Measurements from ENCODE around the gene EPM2AIP1.
"Not testable (repeated sequence)": the region's sequence is repeated elsewhere in the genome, so short reads cannot be mapped to it uniquely, and the experiment has no call there.

EPM2AIP1 gene

GRCh38 chr3:36992806-36993325, at the start of gene EPM2AIP1:
TSS of gene EPM2AIP1 (minus strand) at chr3:36993131. CDS start at chr3:36993077, 54 bp downstream.
- no peak for DNase-seq

DNA sequence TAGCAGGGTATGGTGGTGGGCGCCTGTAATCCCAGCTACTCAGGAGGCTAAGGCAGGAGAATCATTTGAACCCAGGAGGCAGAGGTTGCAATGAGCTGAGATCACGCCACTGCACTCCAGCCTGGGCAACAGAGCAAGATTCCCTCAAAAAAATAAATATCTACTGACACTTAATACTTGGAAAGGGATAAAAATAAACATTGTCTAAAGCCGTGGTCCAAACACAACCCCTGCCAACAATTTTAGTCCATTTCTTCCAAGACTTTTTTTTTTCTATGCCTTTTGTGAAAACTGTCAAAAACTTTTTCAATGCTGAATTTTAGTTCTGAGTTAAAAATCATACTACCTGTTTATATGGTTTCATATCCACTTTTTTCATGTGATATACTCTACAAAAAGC, 49.8 kb upstream of the EPM2AIP1 start:
- DNase-seq, result not testable (repeated sequence)

DNA sequence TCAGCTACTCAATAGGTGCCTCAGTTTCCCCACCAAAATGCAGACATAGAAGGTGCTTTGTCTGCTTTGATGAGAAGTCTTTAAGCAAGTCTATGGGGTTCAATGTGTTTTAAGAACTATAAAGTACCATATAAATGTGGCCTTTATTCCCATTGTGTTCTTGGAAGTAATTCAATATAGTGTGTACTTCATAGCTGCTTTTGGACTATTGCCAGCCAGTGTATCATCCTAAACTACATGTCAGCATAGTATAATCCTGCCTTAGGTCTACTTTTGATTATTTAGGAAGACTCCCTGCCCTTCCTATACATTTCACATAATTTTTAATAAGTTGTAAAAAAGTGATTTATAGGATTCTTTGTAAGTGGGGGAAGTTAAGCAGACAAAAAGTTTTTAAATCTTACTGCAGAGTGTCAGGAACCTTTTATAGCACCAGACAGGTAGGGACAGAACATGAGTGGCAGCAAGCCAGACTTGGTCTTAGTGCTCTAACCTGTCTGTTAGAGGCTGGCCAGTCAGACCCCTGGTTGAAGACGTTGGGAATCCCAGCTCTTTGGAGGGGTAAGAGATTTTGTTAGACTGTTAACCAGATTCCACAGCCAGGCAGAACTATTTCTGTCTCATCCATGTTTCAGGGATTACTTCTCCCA, 48.7 kb upstream of the EPM2AIP1 start:
- no peak for DNase-seq

GRCh38 chr3:37040231-37040630, 47.3 kb upstream of the EPM2AIP1 start:
- no peak for DNase-seq

DNA sequence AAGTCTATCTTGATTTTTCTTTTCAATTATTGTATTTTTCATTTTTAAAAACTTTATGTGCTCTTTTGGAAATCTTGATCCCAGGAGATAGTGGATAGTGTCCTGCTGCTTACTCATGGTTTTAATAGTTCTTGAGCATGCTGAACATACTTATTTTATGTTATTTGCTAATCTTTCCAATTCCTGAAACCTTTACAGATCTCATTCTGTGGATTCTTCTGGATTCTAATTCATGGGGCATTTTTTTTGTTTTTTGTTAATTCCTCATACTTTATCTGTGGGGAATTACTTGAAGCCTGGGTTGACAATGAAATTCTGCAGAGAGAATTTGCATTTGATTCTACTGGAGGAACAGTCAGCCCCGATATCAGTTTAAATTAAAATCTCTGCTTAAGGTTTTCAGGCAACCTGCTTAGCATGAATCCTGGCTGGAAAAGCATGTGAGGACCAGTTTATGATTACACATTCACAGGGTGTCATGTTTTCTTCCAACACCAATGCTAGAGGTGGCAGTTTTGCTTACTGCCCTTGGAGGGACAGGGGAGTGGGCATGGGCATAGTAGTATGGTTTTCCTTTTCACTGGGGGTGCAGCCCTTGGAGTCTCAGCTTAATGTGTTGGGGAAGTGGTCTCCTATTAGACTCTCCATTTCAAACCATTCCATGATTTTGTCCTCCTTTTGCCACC, 46.4 kb upstream of the EPM2AIP1 start:
- DNase-seq, result no peak

DNA sequence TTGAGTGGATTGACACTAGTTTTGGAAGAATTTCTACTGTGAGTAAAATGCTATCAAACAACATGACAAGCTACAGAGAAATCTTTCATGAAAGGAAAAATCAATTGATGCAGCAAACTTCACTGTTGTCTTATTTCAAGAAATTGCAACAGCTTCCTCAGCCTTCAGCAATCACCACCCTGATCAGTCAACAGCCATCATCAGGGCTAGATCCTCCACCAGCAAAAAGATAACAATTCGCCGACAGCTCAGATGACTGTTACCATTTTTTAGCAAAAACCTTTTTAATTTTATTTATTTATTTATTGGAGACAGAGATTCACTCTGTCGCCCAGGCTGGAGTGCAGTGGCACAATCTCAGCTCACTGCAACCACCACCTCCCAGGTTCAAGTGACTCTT, 44.4 kb upstream of the EPM2AIP1 start:
- DNase-seq, result no peak

- no peak for DNase-seq
Measured at GRCh38 chr3:37032961-37033360, 40.0 kb upstream of the EPM2AIP1 start.

DNA sequence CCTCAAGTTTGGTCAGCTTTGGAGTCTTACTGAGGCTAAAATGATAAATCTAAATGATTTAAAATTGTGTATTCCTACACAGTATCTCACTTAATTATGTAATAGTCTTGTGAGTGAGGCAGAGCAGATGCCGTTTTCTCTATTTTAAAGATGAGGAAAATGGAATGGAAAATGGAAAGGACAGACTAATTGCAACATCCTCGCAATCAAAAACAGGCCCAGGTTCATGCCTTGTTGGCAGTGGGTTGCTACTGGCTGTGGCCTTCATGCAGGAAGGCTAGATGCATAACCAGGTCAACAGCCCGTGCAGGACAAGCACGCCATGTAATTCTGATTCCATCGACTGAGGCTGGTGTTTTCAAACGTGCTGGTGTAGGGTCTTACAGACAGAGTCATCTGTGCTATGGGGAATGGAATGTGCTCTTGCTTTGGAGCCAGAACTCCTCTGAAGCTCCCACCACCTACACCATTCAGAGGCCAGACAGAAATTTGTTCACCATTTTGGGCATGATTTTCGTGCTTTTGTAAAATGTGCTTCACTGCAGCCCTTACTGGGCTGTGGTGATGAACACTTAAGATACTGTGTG, 38.3 kb upstream of the EPM2AIP1 start:
- DNase-seq, result no peak

- DNase-seq, result no peak
Measured at GRCh38 chr3:37030588-37030987, 37.7 kb upstream of the EPM2AIP1 start.

DNA sequence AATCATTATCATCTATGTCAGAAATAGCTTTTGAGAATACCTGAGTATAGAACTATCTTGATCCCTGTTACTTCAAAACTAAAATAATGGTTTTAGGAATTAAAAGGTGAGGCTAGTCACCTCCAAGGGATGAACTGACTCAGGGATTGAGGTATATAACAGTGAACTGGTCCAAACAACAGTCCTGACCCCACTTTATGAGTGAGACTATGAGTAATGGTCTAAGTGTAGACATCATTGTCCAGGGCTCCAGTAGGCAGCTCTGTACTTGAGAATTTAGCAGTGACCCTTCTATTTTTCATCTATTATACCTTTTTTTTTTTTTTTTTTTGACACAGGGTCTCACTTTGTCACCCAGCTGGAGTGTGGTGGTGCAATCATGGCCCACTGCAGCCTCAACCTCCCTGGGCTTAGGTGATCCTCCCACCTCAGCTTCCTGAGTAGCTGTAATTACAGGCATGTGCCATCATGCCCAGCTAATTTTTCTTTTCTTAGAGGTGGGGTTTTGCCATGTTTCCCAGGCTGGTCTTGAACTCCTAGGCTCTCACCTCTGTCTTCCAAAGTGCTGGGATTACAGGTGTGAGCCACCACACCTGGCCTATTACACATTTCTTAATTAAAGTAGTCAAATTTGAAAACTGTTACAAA, 36.7 kb upstream of the EPM2AIP1 start:
- DNase-seq, result no peak

DNA sequence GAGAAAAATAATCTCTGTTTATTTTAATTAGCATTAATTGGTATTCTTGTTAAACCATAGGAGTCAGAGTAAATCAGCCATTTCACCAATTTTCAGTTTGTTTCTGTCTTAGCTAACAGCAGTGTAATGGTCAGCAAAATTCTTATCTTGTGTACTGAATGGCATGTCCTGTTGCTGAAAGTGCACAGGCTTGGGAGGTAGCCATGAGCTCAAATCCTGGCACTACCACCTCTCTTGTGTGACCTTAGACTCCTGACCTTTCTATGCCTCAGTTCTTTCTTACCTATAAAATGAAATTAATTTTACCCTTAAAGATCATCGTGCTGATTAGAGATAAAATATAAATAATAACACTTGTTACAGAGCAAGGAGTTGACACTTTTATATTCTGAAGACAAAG, 36.2 kb upstream of the EPM2AIP1 start:
- DNase-seq, result no peak

- DNase-seq, result no peak
Measured at GRCh38 chr3:37028329-37028728, 35.4 kb upstream of the EPM2AIP1 start.

DNA sequence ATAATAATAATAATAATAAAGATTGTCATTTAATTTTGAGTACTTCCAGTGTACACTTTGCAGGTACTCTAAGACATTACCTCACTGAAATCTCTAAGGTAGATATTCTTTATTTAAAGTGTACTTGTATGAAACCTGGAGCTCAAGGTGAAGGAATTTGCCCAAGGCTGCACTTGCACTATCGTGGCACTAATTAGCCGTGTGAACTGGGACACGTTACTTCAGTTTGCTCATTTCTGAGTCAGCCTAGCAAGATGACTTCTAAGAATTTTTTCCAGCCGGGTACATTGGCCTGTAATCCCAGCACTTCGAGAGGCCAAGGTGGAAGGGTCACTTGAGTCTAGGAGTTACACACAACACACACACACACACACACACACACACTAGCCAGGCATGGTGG, 33.9 kb upstream of the EPM2AIP1 start:
- DNase-seq, result no peak

GRCh38 chr3:37025561-37026335, 32.8 kb upstream of the EPM2AIP1 start:
- DNase-seq, result no peak

DNA sequence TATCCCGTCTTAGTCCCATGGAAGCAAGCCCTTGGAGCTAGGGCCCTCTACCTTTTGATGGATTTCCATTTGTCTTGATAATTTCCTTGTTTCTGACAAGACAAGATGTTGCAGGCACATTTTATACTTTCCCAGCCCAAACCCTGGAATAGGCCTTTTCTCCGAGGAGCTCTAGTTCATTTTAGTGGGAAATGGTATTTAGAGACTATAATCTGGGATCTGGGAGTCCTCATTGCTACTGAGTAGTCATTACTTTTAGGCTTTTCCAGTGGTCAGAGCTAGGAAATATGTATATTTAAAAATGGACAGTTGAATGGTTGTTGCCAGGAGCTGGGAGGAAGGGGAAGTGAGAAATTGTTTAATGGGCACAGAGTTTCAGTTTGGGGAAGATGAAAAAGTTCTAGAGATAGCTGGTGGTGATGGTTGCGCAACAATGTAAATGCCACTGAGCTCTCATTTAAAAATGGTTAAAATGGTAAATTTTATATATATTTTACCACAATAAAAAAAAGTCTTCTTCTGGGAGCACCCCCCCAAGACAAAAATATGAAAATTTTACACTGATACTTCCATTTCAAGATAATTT, 32.0 kb upstream of the EPM2AIP1 start:
- no peak for DNase-seq

DNA sequence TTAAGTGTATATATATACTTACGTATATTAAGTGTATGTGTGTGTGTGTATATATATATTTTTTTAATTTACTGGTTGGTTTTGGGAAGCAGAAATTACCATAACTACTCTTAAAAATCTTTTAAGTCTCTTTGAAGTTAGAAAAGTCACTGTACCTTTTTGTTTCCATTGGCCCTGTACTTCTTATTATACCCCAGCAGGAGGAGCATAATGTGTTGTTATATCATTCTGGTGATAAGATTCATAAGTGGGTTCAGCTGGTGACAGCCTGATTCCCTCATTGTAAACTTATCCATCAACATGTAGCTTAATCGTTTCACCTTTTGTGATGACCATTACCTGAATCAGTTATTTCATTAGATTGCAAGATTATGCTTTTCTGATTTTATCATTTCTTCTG, 31.2 kb upstream of the EPM2AIP1 start:
- no peak for DNase-seq

DNA sequence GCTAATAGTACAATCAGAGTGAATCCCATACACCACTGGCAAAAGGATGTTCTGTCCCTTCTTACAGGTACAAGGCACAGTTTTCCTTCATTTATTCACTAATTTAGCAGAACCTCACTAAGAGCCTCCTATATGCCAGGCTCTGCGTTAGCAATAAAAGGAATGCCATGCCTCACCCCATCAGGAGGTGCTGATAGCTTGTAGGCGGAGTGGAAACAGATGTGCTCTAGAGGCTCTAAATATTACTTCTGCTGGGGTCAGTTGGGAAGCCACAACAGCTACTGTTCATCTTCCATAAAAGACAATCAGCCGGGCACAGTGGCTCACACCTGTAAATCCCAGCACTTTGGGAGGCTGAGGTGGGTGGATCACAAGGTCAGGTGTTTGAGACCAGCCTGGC, 24.8 kb upstream of the EPM2AIP1 start:
- no peak for DNase-seq

DNA sequence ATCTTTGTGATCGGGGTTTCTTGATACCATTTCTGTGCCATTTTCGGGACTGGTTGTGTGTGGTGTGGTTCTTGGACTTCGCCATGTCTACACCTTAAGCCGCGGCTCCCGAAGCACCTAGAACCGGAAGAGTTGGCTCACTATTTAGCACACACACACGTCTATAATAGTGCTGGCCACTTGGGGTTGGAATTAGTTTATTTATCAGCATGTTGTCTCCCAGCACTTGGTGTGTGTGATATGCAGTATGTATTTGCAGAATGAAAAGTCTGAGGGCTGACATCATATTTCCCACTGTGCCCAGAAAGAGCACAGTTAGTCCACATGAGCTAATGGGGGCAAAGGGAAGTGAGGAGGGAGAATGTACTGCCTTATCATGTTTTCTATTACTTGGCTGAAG, 24.0 kb upstream of the EPM2AIP1 start:
- no peak for DNase-seq

DNA sequence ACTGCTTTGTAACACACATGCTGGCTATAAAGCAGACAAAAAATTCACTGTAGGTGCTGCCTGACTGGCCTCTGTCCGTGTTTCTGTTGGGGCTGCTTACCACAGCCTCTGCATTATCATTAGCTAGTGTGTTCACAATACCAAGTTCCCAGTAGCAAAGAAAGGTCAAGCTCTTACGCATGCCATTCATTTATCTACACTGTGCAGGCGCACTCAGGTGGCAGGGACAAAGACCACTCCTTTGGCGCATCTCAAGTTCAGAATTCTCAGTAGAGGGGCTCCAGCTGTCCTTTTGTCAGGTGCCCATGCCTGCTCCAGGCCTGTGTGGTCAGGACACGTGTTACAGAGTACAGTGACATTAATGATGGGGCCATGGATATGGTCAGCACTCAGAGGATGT, 22.7 kb upstream of the EPM2AIP1 start:
- no peak for DNase-seq

DNA sequence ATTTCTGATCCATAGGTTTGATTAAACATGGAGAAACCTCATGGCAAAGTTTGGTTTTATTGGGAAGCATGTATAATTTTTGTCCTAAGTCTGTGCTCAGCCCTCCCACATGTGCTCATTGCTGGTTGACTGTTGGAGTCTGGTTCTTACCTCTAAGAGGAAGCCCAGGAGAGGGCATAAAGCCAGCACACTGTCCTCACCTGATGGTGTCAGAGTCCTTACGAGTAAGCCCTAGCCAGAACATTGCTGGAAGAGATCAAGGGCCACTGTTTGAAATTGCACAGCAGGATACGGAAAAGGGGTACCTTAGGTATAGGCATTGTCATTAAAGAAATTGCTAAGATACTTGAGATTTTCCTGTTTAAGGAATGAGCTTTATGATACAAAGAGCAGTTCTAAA, 21.7 kb upstream of the EPM2AIP1 start:
- DNase-seq, result no peak

GRCh38 chr3:36993326-36994283, 674 bp upstream of the EPM2AIP1 start, which contains the start of gene MLH1:
TSS of gene MLH1 (plus strand) at chr3:36993518. CDS start at chr3:36993548, 30 bp downstream.
- peak; percentile 100 for DNase-seq

Measured in CD4-positive, alpha-beta T cell treated with Interleukin-15 for 1 hour (primary cell).